ENCODE results near the gene ABHD10.
"Not testable (repeated sequence)": the region's sequence is repeated elsewhere in the genome, so short reads cannot be mapped to it uniquely, and the experiment has no call there.

The ABHD10 gene

GRCh38 chr3:112032098-112032731 lies 53.4 kb downstream of the ABHD10 start:
- DNase-seq (ENCODE audit: low spot score) = no peak

- no peak for DNase-seq (ENCODE audit: low spot score)
Measured at GRCh38 chr3:112034436-112034835, 55.6 kb downstream of the ABHD10 start, which contains the start of gene TMPRSS7. TSS of gene TMPRSS7 (plus strand) at chr3:112034736. CDS start at chr3:112034846, 110 bp downstream.

GRCh38 chr3:112035241-112035640 lies 56.4 kb downstream of the ABHD10 start:
- no peak for DNase-seq (ENCODE audit: low spot score)

- not testable (repeated sequence) for DNase-seq (ENCODE audit: low spot score)
Measured at GRCh38 chr3:112037194-112037593, 58.4 kb downstream of the ABHD10 start.

- no peak for DNase-seq (ENCODE audit: low spot score)
Measured at GRCh38 chr3:112038863-112039262, 60.0 kb downstream of the ABHD10 start.

GRCh38 chr3:112041321-112041720 lies 62.5 kb downstream of the ABHD10 start:
- DNase-seq (ENCODE audit: low spot score) = no peak

- DNase-seq (ENCODE audit: low spot score) = no peak
Measured at GRCh38 chr3:112042842-112043280, 64.0 kb downstream of the ABHD10 start.
